H1 (cell line): Measurements from ENCODE around the gene OTUD4.

ENCODE experiments used
- ASH2L ChIP-seq: fragments of 200-600, 300-600 bp; sonication (generic); IDR thresholded peaks from one replicate; pipeline ENCODE4 v1.7.1; 2017; ENCODE audit warnings: low read length
- BACH1 ChIP-seq: IDR thresholded peaks from 2 replicates; pipeline ENCODE4 v1.6.1; 2012; ENCODE audit warnings: low read length, improper control_type of control experiment
- EZH2 ChIP-seq: fragments of 200-600 bp; sonication (generic); IDR thresholded peaks from 2 replicates; pipeline ENCODE4 v1.7.1; 2012; ENCODE audit warnings: low read depth, mild to moderate bottlenecking, moderate library complexity, low read length, inconsistent platforms; ENCODE audit not compliant: severe bottlenecking
- GTF2F1 ChIP-seq: IDR thresholded peaks from 2 replicates; pipeline ENCODE4 v1.6.1; 2012; ENCODE audit warnings: low read depth, low read length, improper control_type of control experiment, borderline replicate concordance
- JUND ChIP-seq: IDR thresholded peaks from 2 replicates; pipeline ENCODE4 v1.6.1; 2011; ENCODE audit warnings: mild to moderate bottlenecking, improper control_type of control experiment, low read length
- NANOG ChIP-seq: IDR thresholded peaks from 2 replicates; pipeline ENCODE4 v1.6.1; 2011; ENCODE audit warnings: low read length, low read depth, mild to moderate bottlenecking, inconsistent platforms; ENCODE audit not compliant: insufficient read depth, poor library complexity, severe bottlenecking
- POLR2A ChIP-seq, 2 experiments: IDR thresholded peaks; 1 replicate in 1 of 2; 2 replicates in 1 of 2; pipeline ENCODE4 v1.6.1; 2011; ENCODE audit warnings: low read depth in 2 of 2, low read length in 2 of 2, mild to moderate bottlenecking in 2 of 2; ENCODE audit errors: control extremely low read depth in 1 of 2
- POLR2AphosphoS5 ChIP-seq: IDR thresholded peaks from 2 replicates; pipeline ENCODE4 v1.6.1; 2011; ENCODE audit warnings: low read depth, low read length
- RAD21 ChIP-seq, 2 experiments: IDR thresholded peaks in 1 of 2; conservative IDR thresholded peaks in 1 of 2; 2 replicates each; pipeline ENCODE4 v1.6.1; 2011; ENCODE audit warnings: low read depth in 2 of 2, low read length in 2 of 2, improper control_type of control experiment in 1 of 2, inconsistent platforms in 1 of 2, mild to moderate bottlenecking in 1 of 2, moderate library complexity in 1 of 2
- SIX5 ChIP-seq: IDR thresholded peaks from 2 replicates; pipeline ENCODE4 v1.6.1; 2011; ENCODE audit warnings: mild to moderate bottlenecking, low read depth, low read length
- TAF1 ChIP-seq: IDR thresholded peaks from 2 replicates; pipeline ENCODE4 v1.6.1; 2011; ENCODE audit warnings: mild to moderate bottlenecking, low read depth, low read length
- TF ChIP-seq, protein P1 (sequence below), 3 experiments: IDR thresholded peaks; 1 replicate in 2 of 3; 2 replicates in 1 of 3; pipeline versions ENCODE4 v1.5.1 to v1.6.1; 2011; ENCODE audit warnings: low read length in 3 of 3, mild to moderate bottlenecking in 3 of 3, inconsistent platforms in 2 of 3, low read depth in 1 of 3, moderate library complexity in 1 of 3; ENCODE audit not compliant: insufficient read depth in 1 of 3; ENCODE audit errors: control extremely low read depth in 1 of 3
- TF ChIP-seq, protein P2 (sequence below): IDR thresholded peaks from 2 replicates; pipeline ENCODE4 v1.6.1; 2012; ENCODE audit warnings: inconsistent platforms
- TF ChIP-seq, protein P3 (sequence below): fragments of 300-600 bp; sonication (generic); IDR thresholded peaks from 2 replicates; pipeline ENCODE4 v1.7.1; 2012; ENCODE audit warnings: low read length, moderate library complexity, mild to moderate bottlenecking, inconsistent platforms; ENCODE audit not compliant: insufficient replicate concordance

DNA sequence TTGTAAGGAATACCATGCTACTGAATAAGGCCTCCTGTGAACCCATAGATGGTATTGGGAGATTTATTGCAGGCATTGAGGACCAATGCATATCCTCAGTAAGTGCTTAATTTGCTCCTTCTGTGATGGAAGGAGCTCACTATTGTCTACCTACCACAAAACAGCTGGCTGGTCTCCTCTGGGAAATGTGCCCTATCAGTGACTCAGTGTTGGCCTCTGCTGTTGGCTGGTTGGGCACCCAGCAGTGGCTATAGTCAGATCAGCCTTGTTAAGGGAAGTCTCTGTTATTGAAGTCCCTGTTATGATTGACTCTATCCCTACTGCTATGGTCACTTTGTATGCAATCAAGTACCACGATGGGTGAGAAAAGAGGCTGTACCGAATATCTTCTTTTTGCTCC is 27.5 kb upstream of the OTUD4 start:
- TF ChIP-seq POLR2A (IDR thresholded peaks at IDR 0.05; ENCODE audit: control extremely low read depth in 1 of 2, low read depth in 2 of 2, low read length in 2 of 2) (no peak), BACH1 (no peak), JUND (no peak), EZH2 (no peak), NANOG (no peak), GTF2F1 (no peak), SIX5 (no peak), TAF1 (no peak), RAD21 (IDR thresholded peaks at IDR 0.05 in 1 of 2, conservative IDR thresholded peaks at IDR 0.05 in 1 of 2; ENCODE audit: low read depth in 2 of 2, low read length in 2 of 2) (no peak), ASH2L (no peak), POLR2AphosphoS5 (no peak)
- TF ChIP-seq, protein P1, sequence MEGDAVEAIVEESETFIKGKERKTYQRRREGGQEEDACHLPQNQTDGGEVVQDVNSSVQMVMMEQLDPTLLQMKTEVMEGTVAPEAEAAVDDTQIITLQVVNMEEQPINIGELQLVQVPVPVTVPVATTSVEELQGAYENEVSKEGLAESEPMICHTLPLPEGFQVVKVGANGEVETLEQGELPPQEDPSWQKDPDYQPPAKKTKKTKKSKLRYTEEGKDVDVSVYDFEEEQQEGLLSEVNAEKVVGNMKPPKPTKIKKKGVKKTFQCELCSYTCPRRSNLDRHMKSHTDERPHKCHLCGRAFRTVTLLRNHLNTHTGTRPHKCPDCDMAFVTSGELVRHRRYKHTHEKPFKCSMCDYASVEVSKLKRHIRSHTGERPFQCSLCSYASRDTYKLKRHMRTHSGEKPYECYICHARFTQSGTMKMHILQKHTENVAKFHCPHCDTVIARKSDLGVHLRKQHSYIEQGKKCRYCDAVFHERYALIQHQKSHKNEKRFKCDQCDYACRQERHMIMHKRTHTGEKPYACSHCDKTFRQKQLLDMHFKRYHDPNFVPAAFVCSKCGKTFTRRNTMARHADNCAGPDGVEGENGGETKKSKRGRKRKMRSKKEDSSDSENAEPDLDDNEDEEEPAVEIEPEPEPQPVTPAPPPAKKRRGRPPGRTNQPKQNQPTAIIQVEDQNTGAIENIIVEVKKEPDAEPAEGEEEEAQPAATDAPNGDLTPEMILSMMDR (IDR thresholded peaks at IDR 0.05; ENCODE audit: control extremely low read depth in 1 of 3, insufficient read depth in 1 of 3, low read depth in 1 of 3, low read length in 3 of 3) = no peak
- TF ChIP-seq, protein P2, sequence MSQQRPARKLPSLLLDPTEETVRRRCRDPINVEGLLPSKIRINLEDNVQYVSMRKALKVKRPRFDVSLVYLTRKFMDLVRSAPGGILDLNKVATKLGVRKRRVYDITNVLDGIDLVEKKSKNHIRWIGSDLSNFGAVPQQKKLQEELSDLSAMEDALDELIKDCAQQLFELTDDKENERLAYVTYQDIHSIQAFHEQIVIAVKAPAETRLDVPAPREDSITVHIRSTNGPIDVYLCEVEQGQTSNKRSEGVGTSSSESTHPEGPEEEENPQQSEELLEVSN = no peak
- TF ChIP-seq, protein P3, sequence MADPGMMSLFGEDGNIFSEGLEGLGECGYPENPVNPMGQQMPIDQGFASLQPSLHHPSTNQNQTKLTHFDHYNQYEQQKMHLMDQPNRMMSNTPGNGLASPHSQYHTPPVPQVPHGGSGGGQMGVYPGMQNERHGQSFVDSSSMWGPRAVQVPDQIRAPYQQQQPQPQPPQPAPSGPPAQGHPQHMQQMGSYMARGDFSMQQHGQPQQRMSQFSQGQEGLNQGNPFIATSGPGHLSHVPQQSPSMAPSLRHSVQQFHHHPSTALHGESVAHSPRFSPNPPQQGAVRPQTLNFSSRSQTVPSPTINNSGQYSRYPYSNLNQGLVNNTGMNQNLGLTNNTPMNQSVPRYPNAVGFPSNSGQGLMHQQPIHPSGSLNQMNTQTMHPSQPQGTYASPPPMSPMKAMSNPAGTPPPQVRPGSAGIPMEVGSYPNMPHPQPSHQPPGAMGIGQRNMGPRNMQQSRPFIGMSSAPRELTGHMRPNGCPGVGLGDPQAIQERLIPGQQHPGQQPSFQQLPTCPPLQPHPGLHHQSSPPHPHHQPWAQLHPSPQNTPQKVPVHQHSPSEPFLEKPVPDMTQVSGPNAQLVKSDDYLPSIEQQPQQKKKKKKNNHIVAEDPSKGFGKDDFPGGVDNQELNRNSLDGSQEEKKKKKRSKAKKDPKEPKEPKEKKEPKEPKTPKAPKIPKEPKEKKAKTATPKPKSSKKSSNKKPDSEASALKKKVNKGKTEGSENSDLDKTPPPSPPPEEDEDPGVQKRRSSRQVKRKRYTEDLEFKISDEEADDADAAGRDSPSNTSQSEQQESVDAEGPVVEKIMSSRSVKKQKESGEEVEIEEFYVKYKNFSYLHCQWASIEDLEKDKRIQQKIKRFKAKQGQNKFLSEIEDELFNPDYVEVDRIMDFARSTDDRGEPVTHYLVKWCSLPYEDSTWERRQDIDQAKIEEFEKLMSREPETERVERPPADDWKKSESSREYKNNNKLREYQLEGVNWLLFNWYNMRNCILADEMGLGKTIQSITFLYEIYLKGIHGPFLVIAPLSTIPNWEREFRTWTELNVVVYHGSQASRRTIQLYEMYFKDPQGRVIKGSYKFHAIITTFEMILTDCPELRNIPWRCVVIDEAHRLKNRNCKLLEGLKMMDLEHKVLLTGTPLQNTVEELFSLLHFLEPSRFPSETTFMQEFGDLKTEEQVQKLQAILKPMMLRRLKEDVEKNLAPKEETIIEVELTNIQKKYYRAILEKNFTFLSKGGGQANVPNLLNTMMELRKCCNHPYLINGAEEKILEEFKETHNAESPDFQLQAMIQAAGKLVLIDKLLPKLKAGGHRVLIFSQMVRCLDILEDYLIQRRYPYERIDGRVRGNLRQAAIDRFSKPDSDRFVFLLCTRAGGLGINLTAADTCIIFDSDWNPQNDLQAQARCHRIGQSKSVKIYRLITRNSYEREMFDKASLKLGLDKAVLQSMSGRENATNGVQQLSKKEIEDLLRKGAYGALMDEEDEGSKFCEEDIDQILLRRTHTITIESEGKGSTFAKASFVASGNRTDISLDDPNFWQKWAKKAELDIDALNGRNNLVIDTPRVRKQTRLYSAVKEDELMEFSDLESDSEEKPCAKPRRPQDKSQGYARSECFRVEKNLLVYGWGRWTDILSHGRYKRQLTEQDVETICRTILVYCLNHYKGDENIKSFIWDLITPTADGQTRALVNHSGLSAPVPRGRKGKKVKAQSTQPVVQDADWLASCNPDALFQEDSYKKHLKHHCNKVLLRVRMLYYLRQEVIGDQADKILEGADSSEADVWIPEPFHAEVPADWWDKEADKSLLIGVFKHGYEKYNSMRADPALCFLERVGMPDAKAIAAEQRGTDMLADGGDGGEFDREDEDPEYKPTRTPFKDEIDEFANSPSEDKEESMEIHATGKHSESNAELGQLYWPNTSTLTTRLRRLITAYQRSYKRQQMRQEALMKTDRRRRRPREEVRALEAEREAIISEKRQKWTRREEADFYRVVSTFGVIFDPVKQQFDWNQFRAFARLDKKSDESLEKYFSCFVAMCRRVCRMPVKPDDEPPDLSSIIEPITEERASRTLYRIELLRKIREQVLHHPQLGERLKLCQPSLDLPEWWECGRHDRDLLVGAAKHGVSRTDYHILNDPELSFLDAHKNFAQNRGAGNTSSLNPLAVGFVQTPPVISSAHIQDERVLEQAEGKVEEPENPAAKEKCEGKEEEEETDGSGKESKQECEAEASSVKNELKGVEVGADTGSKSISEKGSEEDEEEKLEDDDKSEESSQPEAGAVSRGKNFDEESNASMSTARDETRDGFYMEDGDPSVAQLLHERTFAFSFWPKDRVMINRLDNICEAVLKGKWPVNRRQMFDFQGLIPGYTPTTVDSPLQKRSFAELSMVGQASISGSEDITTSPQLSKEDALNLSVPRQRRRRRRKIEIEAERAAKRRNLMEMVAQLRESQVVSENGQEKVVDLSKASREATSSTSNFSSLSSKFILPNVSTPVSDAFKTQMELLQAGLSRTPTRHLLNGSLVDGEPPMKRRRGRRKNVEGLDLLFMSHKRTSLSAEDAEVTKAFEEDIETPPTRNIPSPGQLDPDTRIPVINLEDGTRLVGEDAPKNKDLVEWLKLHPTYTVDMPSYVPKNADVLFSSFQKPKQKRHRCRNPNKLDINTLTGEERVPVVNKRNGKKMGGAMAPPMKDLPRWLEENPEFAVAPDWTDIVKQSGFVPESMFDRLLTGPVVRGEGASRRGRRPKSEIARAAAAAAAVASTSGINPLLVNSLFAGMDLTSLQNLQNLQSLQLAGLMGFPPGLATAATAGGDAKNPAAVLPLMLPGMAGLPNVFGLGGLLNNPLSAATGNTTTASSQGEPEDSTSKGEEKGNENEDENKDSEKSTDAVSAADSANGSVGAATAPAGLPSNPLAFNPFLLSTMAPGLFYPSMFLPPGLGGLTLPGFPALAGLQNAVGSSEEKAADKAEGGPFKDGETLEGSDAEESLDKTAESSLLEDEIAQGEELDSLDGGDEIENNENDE = no peak
